K562 (cell line): ENCODE results near the gene UBE2D2. TPM values are rescaled to one million over a fixed set of nuclear protein-coding genes. Genes with fewer than 3 reads are reported as not detected.

Experiments
- BCOR ChIP-seq: fragments of 450-650 bp; IDR thresholded peaks from 2 replicates; pipeline ENCODE4 v1.6.1; 2016
- CEBPB ChIP-seq: fragments of 450-650 bp; IDR thresholded peaks from 2 replicates; pipeline ENCODE4 v1.6.1; 2016; ENCODE audit warnings: missing genetic modification characterization, missing compliant biosample characterization
- EP300 ChIP-seq: IDR thresholded peaks from 2 replicates; pipeline ENCODE4 v1.6.1; 2012; ENCODE audit warnings: low read length, improper control_type of control experiment
- EWSR1 ChIP-seq: fragments of 450-650 bp; IDR thresholded peaks from 2 replicates; pipeline ENCODE4 v1.6.1; 2018; ENCODE audit warnings: borderline replicate concordance, mild to moderate bottlenecking, low read depth, moderate library complexity; ENCODE audit not compliant: partially characterized antibody
- FOXA1 ChIP-seq: fragments of 450-650 bp; IDR thresholded peaks from 2 replicates; pipeline ENCODE4 v1.6.1; 2016; ENCODE audit warnings: mild to moderate bottlenecking, borderline replicate concordance
- FOXJ2 ChIP-seq: fragments of 200-800 bp; sonication (Bioruptor generic); IDR thresholded peaks from 2 replicates; pipeline ENCODE4 v1.6.1; 2016; ENCODE audit warnings: missing genetic modification characterization, missing compliant biosample characterization
- GATAD2B ChIP-seq: fragments of 450-650 bp; IDR thresholded peaks from 2 replicates; pipeline ENCODE4 v1.6.1; 2017; ENCODE audit warnings: mild to moderate bottlenecking, borderline replicate concordance
- HCFC1 ChIP-seq: IDR thresholded peaks from 2 replicates; pipeline ENCODE4 v1.6.1; 2012; ENCODE audit warnings: low read depth, low read length, improper control_type of control experiment
- HDAC1 ChIP-seq, 2 experiments: fragments of 450-650 bp; IDR thresholded peaks; 2 replicates each; pipeline ENCODE4 v1.6.1; 2016 to 2017; ENCODE audit warnings: inconsistent platforms in 1 of 2, mild to moderate bottlenecking in 1 of 2, moderate library complexity in 1 of 2
- HDAC2 ChIP-seq: fragments of 450-650 bp; IDR thresholded peaks from 2 replicates; pipeline ENCODE4 v1.6.1; 2016; ENCODE audit warnings: mild to moderate bottlenecking
- HMGN3 ChIP-seq: IDR thresholded peaks from 2 replicates; pipeline ENCODE4 v1.6.1; 2011; ENCODE audit warnings: borderline replicate concordance, low read depth, mild to moderate bottlenecking, mixed read lengths, low read length; ENCODE audit not compliant: insufficient read length; ENCODE audit errors: extremely low read depth
- HOXB6 ChIP-seq: fragments of 250-450 bp; sonication (Bioruptor Pico); IDR thresholded peaks from 2 replicates; pipeline ENCODE4 v1.5.1; 2022; ENCODE audit warnings: mild to moderate bottlenecking, borderline replicate concordance
- KDM4B ChIP-seq, 2 experiments: fragments of 450-650 bp in 1 of 2; sonication (generic) in 1 of 2; IDR thresholded peaks; 2 replicates each; pipeline ENCODE4 v1.6.1; 2016 to 2017; ENCODE audit warnings: borderline replicate concordance in 2 of 2, antibody characterized with exemption in 1 of 2, low read depth in 1 of 2, mild to moderate bottlenecking in 1 of 2
- MAFG ChIP-seq: fragments of 450-650 bp; conservative IDR thresholded peaks from 2 replicates; pipeline ENCODE4 v1.6.1; 2016; ENCODE audit warnings: missing genetic modification characterization, missing compliant biosample characterization
- MCM3 ChIP-seq: fragments of 450-650 bp; IDR thresholded peaks from 2 replicates; pipeline ENCODE4 v1.6.1; 2016
- MEF2D ChIP-seq: conservative IDR thresholded peaks from 2 replicates; pipeline ENCODE4 v1.6.1; 2016; ENCODE audit warnings: low read depth, missing genetic modification characterization, missing compliant biosample characterization
- NELFE ChIP-seq: IDR thresholded peaks from 2 replicates; pipeline ENCODE4 v1.6.1; 2011; ENCODE audit warnings: mild to moderate bottlenecking; ENCODE audit not compliant: insufficient read depth, insufficient read length
- NFYB ChIP-seq: IDR thresholded peaks from 2 replicates; pipeline ENCODE4 v1.6.1; 2011; ENCODE audit warnings: mild to moderate bottlenecking, moderate library complexity; ENCODE audit not compliant: insufficient read length; ENCODE audit errors: extremely low read depth
- NKRF ChIP-seq: fragments of 450-650 bp; IDR thresholded peaks from 2 replicates; pipeline ENCODE4 v1.6.1; 2016; ENCODE audit warnings: borderline replicate concordance
- NR2F6 ChIP-seq: fragments of 450-650 bp; formaldehyde crosslinking; IDR thresholded peaks from 2 replicates; pipeline ENCODE4 v1.4.0; 2020; ENCODE audit warnings: mild to moderate bottlenecking
- POLR2B ChIP-seq: fragments of 450-650 bp; IDR thresholded peaks from 2 replicates; pipeline ENCODE4 v1.6.1; 2018; ENCODE audit warnings: low read depth; ENCODE audit not compliant: partially characterized antibody
- SP1 ChIP-seq: sonication (generic); formaldehyde crosslinking; IDR thresholded peaks from 2 replicates; pipeline ENCODE4 v1.8.1; 2022; ENCODE audit warnings: mild to moderate bottlenecking, missing genetic modification reagents
- SRSF1 ChIP-seq: fragments of 200-400 bp; formaldehyde crosslinking; IDR thresholded peaks from 2 replicates; pipeline ENCODE4 v1.6.1; 2017; ENCODE audit warnings: mild to moderate bottlenecking, low read depth, low read length, moderate library complexity
- STAT5B ChIP-seq: fragments of 250-450 bp; sonication (Bioruptor Pico); IDR thresholded peaks from 2 replicates; pipeline ENCODE4 v1.8.0; 2021; ENCODE audit warnings: mild to moderate bottlenecking, inconsistent platforms
- SUPT5H ChIP-seq: fragments of 450-650 bp; IDR thresholded peaks from 2 replicates; pipeline ENCODE4 v1.6.1; 2016
- TCF15 ChIP-seq: fragments of 250-450 bp; sonication (Bioruptor Pico); IDR thresholded peaks from 2 replicates; pipeline ENCODE4 v1.8.0; 2022; ENCODE audit warnings: moderate library complexity, mild to moderate bottlenecking, inconsistent platforms
- TCF3 ChIP-seq: sonication (generic); formaldehyde crosslinking; IDR thresholded peaks from 2 replicates; pipeline ENCODE4 v1.4.0; 2020; ENCODE audit warnings: mild to moderate bottlenecking, missing genetic modification reagents
- TEAD2 ChIP-seq: fragments of 450-650 bp; IDR thresholded peaks from 2 replicates; pipeline ENCODE4 v1.6.1; 2016; ENCODE audit warnings: missing genetic modification characterization, control low read depth, missing compliant biosample characterization
- ZNF324 ChIP-seq: fragments of 250-450 bp; sonication (Bioruptor Pico); IDR thresholded peaks from 2 replicates; pipeline ENCODE4 v1.4.0; 2020; ENCODE audit warnings: mild to moderate bottlenecking
- ZNF431 ChIP-seq: sonication (generic); formaldehyde crosslinking; IDR thresholded peaks from 2 replicates; pipeline ENCODE4 v1.8.0; 2022; ENCODE audit warnings: mild to moderate bottlenecking, missing genetic modification reagents
- ZNF644 ChIP-seq: fragments of 200-800 bp; sonication (Bioruptor generic); IDR thresholded peaks from 2 replicates; pipeline ENCODE4 v1.6.1; 2016; ENCODE audit warnings: low read depth, missing genetic modification characterization, missing compliant biosample characterization
- polyA plus RNA-seq, 8 experiments: library from polyadenylated mRNA; depleted of rRNA in 4 of 8; stranded (reverse) in 5 of 8; unstranded in 3 of 8; fragments of >200 nt; fragmentation: Nextera tagmentation in 2 of 8; fragmentation: Illumina TruSeq in 1 of 8; extraction: Ambion mirVana in 2 of 8; extraction: Trizol in 1 of 8; gene quantifications; 2 replicates each; pipeline versions ENCODE4 v1.2.1 to v1.2.3, GENCODE V29; 2011 to 2014; ENCODE audit warnings: inconsistent platforms in 1 of 8, missing spikeins in 1 of 8
- total RNA-seq, 7 experiments: library from RNA; depleted of rRNA in 6 of 7; stranded (reverse); fragments of >200 nt in 6 of 7; fragmentation: Illumina TruSeq in 2 of 7; extraction: Trizol in 2 of 7; gene quantifications; 2 replicates each; pipeline versions ENCODE4 v1.2.1 to v1.2.3, GENCODE V29; 2011 to 2021; ENCODE audit warnings: low replicate concordance in 1 of 7

The UBE2D2 gene
- total and polyA plus RNA-seq, 9 of the 15 experiments (the other 6 are each of a cell fraction or from before 2014, with no cell fraction given) = 53.6 to 198 (median 122) TPM

- TF ChIP-seq FOXJ2 (tag) (no peak), GATAD2B (peak; percentile 69; the same call in 1 of the 2 replicates), MAFG (tag) (no peak), HDAC2 (no peak), HDAC1 (IDR thresholded peaks at IDR 0.05) (no peak), ZNF431 (CRISPR knock-in tag) (no peak), CEBPB (tag) (no peak), FOXA1 (no peak), POLR2B (no peak), SRSF1 (no peak), HCFC1 (no peak), NR2F6 (CRISPR knock-in tag) (no peak), MEF2D (no peak), BCOR (0 out of 2 replicates have a peak, but pooled peaks have one; percentile 28), KDM4B (IDR thresholded peaks at IDR 0.05; ENCODE audit: borderline replicate concordance in 2 of 2, low read depth in 1 of 2) (no peak), TCF3 (CRISPR knock-in tag) (peak; percentile 74), EWSR1 (no peak), MCM3 (no peak), HOXB6 (CRISPR knock-in tag) (no peak), SUPT5H (no peak), HMGN3 (peak; percentile 27), NELFE (no peak), ZNF644 (no peak), TCF15 (CRISPR knock-in tag) (no peak), EP300 (peak; percentile 51; the same call in 1 of the 2 replicates), NKRF (no peak), STAT5B (CRISPR knock-in tag) (no peak), SP1 (CRISPR knock-in tag) (0 out of 2 replicates have a peak, but pooled peaks have one; percentile 21), ZNF324 (CRISPR knock-in tag) (no peak), NFYB (no peak), TEAD2 (no peak)
These were observed 107.1 kb downstream of the UBE2D2 start (continued) for GRCh38 chr5:139668064-139668880.
